Natural killer cell treated with Interleukin-12 subunit alpha and Interleukin-12 subunit beta and Interleukin-15 and Interleukin-18, amount 100 ng/mL, for 72 hours (primary cell): ENCODE data around the gene IPP. TPM values are rescaled to one million over a fixed set of nuclear protein-coding genes. Genes with fewer than 3 reads are reported as not detected.
A peak's percentile ranks its signal among the peaks of the same experiment; 100 is the strongest.
"Not testable (repeated sequence)": the region's sequence is repeated elsewhere in the genome, so short reads cannot be mapped to it uniquely, and the experiment has no call there.

Experiments used
- ATAC-seq, 2 donors: fragments of 150-1000 bp; cut with Tn5 transposase in 1 of 2; sonication (Bioruptor Pico), chemical (Tn5 transposase) in 1 of 2; 2 replicates each; pipeline ENCODE4 v1.10.0; 2021
- DNase-seq: peaks from one replicate; pipeline ENCODE4 v3.0.0; 2022; ENCODE audit warnings: low spot score
- H3K27ac Mint-ChIP-seq, 2 donors: 1 replicate in 1 of 2; 2 replicates in 1 of 2; pipeline ENCODE4 v1.8.0; 2022; ENCODE audit warnings: mixed read lengths in 2 of 2, mild to moderate bottlenecking in 1 of 2, moderate library complexity in 1 of 2
- H3K27me3 Mint-ChIP-seq, 2 donors: 1 replicate in 1 of 2; 2 replicates in 1 of 2; pipeline ENCODE4 v1.8.0; 2022; ENCODE audit warnings: mixed read lengths in 2 of 2
- H3K36me3 Mint-ChIP-seq: one replicate; pipeline ENCODE4 v1.8.0; 2022; ENCODE audit warnings: mixed read lengths
- H3K4me1 Mint-ChIP-seq, 2 donors: 1 replicate in 1 of 2; 2 replicates in 1 of 2; pipeline ENCODE4 v1.8.0; 2022; ENCODE audit warnings: low read depth in 2 of 2, mixed read lengths in 2 of 2, mild to moderate bottlenecking in 1 of 2
- H3K4me3 Mint-ChIP-seq: one replicate; pipeline ENCODE4 v1.8.0; 2022; ENCODE audit warnings: mixed read lengths
- H3K9me3 Mint-ChIP-seq: 2 replicates; pipeline ENCODE4 v1.8.0; 2022; ENCODE audit warnings: mixed read lengths
- total RNA-seq, 2 donors: library from RNA; stranded (reverse); gene quantifications; one replicate each; pipeline ENCODE4 v1.2.3, GENCODE V29; 2022

Gene IPP
- total RNA-seq, 2 donors from 2014 or later: 16.2 to 16.5 TPM

DNA sequence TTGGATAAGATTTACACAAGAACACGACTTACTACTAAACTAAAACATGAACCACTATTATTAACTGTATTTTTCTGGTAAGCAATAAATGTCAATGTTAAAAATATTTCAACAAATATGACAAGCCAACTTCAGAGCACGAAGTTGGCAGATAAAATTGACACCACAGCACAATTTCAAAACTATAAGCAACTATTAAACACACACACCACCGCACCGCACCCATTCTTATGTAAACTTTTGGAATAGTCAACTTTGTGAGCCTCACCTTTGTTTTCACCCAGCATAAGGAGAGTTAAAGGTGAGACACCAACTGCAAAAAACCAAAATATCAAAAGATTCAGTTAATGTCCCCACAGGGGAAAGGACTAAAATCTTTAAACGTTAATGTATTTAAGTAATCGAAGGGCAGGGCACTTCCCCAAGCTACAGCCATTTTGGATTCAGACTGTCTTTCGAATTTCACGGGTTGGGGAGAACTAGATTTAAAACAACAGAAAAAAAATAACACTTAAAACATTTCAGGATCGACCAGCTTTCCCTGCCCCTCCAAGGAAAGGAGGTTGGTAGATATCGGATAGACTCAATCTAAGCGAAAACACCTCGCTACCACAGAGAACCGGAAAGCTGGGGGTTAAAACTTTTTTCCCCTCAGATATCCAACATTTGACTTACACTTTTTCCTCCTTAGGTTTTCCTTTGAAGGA lies 65.0 kb downstream of the IPP start:
- no peaks in the 10 kb centered on the region for H3K27me3 Mint-ChIP-seq
- peak overlapping the region; percentile 99 for H3K4me3 Mint-ChIP-seq
- peak overlapping the region; percentile 100 for H3K27ac Mint-ChIP-seq
- no peaks in the 10 kb centered on the region for H3K9me3 Mint-ChIP-seq
- peaks cover 32 to 46% of the 10 kb centered on the region in 2 donors for H3K4me1 Mint-ChIP-seq
- DNase-seq: no peak
- H3K36me3 Mint-ChIP-seq: peaks cover 7% of the 10 kb centered on the region
- ATAC-seq: no peak

DNA sequence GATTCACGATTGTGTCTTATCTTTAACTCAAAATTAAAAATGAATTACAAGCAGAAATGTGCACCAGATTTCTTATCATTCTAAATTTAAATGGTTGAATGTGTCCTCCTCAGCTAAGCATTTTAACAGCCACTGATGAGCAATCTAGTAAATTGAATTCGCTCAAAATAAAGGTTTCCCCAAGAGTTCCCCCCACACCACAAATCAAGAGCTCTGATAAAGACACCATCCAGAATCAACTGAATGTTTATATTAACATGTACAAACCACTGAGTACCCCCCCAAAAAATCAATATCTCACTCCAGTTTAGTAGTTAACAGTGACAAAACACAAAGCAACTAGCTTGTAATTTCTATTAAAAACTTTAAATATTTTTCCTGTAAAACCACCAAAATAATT lies 66.1 kb downstream of the IPP start:
- H3K27ac Mint-ChIP-seq: peak overlapping the region in 1 of 2 donors; percentile 23
- peak overlapping the region; percentile 99 for H3K4me3 Mint-ChIP-seq
- no peaks in the 10 kb centered on the region for H3K9me3 Mint-ChIP-seq
- no peaks in the 10 kb centered on the region for H3K27me3 Mint-ChIP-seq
- DNase-seq: no peak
- peaks cover 34 to 49% of the 10 kb centered on the region in 2 donors for H3K4me1 Mint-ChIP-seq
- ATAC-seq: no peak
- peaks cover 7% of the 10 kb centered on the region for H3K36me3 Mint-ChIP-seq

GRCh38 chr1:45682942-45683341 lies 67.5 kb downstream of the IPP start:
- H3K9me3 Mint-ChIP-seq: no peaks in the 10 kb centered on the region
- peaks cover 34 to 54% of the 10 kb centered on the region in 2 donors for H3K4me1 Mint-ChIP-seq
- peaks cover under 1% of the 10 kb centered on the region for H3K36me3 Mint-ChIP-seq
- no peak for ATAC-seq
- DNase-seq: no peak
- H3K27ac Mint-ChIP-seq: peak overlapping the region in 1 of 2 donors; percentile 4
- H3K27me3 Mint-ChIP-seq: no peaks in the 10 kb centered on the region
- no peak overlapping the region for H3K4me3 Mint-ChIP-seq

DNA sequence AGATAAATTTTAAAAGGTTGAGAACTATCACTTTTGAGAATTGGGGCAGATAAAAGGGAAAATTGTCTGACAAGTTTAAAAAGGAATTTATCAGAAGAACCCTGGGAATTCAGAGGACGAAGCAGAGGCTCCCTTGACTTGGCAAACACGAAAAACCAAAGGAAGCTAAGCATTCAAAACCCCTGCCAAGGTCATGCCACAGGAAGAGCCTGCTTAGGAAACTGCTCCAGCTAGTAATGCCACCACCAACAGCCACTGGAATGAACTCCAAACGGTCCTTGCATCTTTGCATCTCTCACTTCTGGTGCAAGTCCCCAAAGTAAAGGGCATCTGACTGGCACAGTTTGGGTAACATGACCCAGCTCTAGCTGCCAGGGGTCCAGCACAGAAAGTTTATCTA lies 71.3 kb downstream of the IPP start:
- Mint-ChIP-seq H3K27ac (peak overlapping the region in 1 of 2 donors; percentile 56), H3K36me3 (no peaks in the 10 kb centered on the region), H3K27me3 (no peaks in the 10 kb centered on the region), H3K9me3 (no peaks in the 10 kb centered on the region), H3K4me1 (peaks cover 38 to 50% of the 10 kb centered on the region in 2 donors), H3K4me3 (no peak overlapping the region)
- DNase-seq (no peak), ATAC-seq (no peak)

GRCh38 chr1:45678489-45678888 lies 72.0 kb downstream of the IPP start:
- Mint-ChIP-seq H3K4me3 (no peak overlapping the region), H3K9me3 (no peaks in the 10 kb centered on the region), H3K27ac (no peak overlapping the region), H3K36me3 (no peaks in the 10 kb centered on the region), H3K4me1 (peaks cover 38 to 50% of the 10 kb centered on the region in 2 donors), H3K27me3 (no peaks in the 10 kb centered on the region)
- ATAC-seq (no peak), DNase-seq (no peak)

DNA sequence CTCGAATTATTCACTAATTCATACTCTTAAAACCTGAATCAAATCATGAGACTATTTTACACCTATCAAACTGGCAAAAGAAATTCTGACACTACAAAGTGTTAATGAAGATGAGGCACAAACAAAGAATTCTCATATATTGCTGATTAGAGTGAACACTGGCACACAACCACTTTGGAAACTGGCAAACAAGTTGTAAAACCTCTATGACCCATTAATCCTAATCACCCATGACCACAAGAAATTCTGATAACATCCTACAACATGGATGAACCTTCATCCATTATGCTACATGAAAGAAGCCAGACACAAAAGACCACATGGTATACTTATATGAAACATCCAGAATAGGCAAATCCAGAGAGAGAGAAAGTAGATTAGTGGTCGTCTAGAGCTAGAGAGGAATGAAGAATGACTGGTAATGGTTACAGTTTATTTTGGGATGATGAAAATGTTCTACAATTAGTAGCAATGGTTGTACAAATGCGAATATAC lies 72.7 kb downstream of the IPP start:
- H3K27ac Mint-ChIP-seq: no peak overlapping the region
- H3K9me3 Mint-ChIP-seq: no peaks in the 10 kb centered on the region
- H3K4me1 Mint-ChIP-seq: peaks cover 43 to 54% of the 10 kb centered on the region in 2 donors
- no peak overlapping the region for H3K4me3 Mint-ChIP-seq
- H3K36me3 Mint-ChIP-seq: no peaks in the 10 kb centered on the region
- no peaks in the 10 kb centered on the region for H3K27me3 Mint-ChIP-seq
- ATAC-seq (no peak), DNase-seq (no peak)

GRCh38 chr1:45676553-45676952 lies 73.9 kb downstream of the IPP start:
- not testable (repeated sequence) for H3K27me3 Mint-ChIP-seq, H3K9me3 Mint-ChIP-seq, H3K4me3 Mint-ChIP-seq, ATAC-seq, DNase-seq, H3K36me3 Mint-ChIP-seq
- peaks cover 48 to 55% of the 10 kb centered on the region in 2 donors for H3K4me1 Mint-ChIP-seq
- H3K27ac Mint-ChIP-seq: peak overlapping the region in 1 of 2 donors; percentile 58

DNA sequence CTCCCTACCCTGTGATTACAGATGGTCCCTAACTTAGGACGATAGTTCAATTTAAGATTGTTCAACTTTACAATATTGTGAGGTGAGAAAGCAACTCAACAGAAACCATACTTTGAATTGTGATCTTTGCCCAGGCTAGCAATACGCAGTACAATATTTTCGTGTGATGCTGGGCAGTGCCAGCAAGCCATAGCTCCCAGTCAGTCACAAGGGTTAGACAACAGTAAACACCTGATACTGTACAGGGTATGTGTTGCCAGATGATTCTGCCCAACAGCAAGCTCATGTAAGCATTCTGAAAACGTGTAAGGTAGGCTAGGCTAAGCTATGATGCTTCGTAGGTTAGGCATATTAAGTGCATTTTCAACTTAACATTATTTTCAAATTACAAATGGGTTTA lies 76.0 kb downstream of the IPP start:
- no peaks in the 10 kb centered on the region for H3K27me3 Mint-ChIP-seq
- H3K4me1 Mint-ChIP-seq: peaks cover 44 to 47% of the 10 kb centered on the region in 2 donors
- no peaks in the 10 kb centered on the region for H3K9me3 Mint-ChIP-seq
- no peak for ATAC-seq
- no peak overlapping the region for H3K27ac Mint-ChIP-seq
- no peak overlapping the region for H3K4me3 Mint-ChIP-seq
- no peaks in the 10 kb centered on the region for H3K36me3 Mint-ChIP-seq
- DNase-seq: no peak

DNA sequence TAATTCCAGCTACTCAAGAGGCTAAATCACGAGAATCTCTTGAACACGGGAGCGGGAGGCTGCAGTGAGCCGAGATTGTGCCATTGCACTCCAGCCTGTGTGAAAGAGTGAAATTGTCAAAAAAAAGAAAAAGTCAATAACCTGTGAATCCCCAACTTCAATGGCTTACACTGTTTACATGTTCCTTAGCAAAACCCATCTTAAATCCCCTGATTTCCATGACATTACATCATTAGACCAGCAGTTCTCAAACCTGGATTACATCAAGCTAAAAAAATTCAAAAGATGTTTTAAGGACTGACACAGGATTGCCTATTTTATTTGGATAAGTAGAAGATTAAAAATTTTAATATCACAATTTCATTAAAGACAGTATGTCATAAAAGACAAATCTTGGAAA lies 76.5 kb downstream of the IPP start:
- ATAC-seq (no peak), DNase-seq (no peak)
- Mint-ChIP-seq H3K9me3 (no peaks in the 10 kb centered on the region), H3K4me3 (no peak overlapping the region), H3K27me3 (no peaks in the 10 kb centered on the region), H3K4me1 (peaks cover 41 to 43% of the 10 kb centered on the region in 2 donors), H3K27ac (no peak overlapping the region), H3K36me3 (no peaks in the 10 kb centered on the region)

DNA sequence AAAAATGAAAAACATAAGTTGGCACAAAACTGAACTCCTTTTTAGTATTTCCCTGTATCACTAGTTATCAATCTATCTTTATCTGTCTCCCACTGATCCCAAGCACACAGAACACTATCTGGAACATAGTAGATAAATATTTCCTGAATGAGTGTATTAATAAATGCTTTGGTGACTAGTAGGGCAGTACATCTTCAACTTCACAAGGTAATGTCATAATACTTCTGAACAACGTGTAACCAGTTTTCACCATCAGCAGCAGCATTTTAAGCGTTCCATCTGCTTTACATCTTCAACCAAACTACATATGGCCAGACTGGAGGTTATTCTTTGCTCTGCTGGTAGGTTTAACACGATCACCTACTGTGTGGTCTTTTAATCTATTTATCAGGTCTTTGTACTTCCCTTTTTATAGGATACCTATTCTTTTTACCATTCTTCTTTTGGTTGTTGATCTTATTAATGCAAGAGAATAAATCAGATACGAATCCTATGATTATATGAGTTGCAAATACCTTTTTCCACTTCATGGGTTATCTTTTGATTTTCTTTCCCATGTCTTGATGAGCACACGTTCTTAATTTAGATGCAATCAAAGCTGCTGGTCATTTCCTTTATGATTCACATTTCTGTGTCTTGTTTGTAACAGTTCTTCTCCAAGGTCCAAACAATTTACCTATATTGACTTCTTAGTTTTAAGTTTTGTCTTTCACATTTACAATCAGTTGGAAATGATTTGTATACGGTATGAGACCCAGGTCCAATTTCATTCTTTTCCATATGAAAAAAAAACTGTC lies 80.4 kb downstream of the IPP start:
- H3K9me3 Mint-ChIP-seq: no peaks in the 10 kb centered on the region
- no peaks in the 10 kb centered on the region for H3K36me3 Mint-ChIP-seq
- no peak overlapping the region for H3K4me3 Mint-ChIP-seq
- DNase-seq: no peak
- H3K27ac Mint-ChIP-seq: no peak overlapping the region
- ATAC-seq: no peak
- H3K27me3 Mint-ChIP-seq: no peaks in the 10 kb centered on the region
- H3K4me1 Mint-ChIP-seq: peaks cover 34 to 43% of the 10 kb centered on the region in 2 donors

DNA sequence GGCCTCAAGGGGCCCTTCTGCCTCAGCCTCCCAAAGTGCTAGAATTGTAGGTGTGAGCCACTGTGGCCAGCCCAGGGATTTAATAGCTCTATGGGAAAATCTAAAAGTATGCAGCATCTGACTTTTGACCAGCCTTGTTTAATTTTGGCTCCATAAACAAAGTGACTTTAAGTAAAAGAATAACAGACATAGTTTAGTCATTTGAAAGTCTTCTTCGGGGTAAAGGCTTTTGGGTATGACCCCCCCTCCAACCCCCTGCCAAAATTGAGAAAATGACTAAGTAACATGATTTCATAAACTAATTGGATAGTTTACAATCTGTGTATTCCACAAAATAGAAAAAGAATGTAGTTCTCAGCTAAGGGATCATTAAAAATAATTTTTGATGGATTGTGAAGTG lies 81.1 kb downstream of the IPP start:
- Mint-ChIP-seq H3K4me3 (no peak overlapping the region), H3K36me3 (no peaks in the 10 kb centered on the region), H3K27me3 (no peaks in the 10 kb centered on the region), H3K9me3 (no peaks in the 10 kb centered on the region), H3K4me1 (peaks cover 29 to 37% of the 10 kb centered on the region in 2 donors), H3K27ac (no peak overlapping the region)
- ATAC-seq (no peak), DNase-seq (no peak)

DNA sequence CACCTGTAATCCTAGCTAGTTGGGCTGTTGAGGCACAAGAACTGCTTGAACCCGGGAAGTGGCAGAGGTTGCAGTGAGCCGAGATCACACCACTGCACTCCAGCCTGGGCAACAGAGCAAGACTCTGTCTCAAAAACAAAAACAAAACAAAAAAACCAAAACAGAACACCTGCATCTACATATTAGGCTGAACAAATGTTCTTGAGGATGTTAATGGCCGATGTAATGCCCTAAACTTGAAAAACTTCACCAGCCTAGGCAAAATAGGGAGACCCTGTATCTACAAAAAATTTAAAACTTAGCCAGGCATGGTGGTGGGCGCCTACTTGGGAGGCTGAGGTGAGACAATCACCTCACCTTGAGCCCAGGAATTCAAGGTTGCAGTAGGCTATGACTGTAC lies 81.9 kb downstream of the IPP start:
- H3K9me3 Mint-ChIP-seq: no peaks in the 10 kb centered on the region
- no peaks in the 10 kb centered on the region for H3K36me3 Mint-ChIP-seq
- DNase-seq (no peak), ATAC-seq (no peak)
- H3K27ac Mint-ChIP-seq: no peak overlapping the region
- no peak overlapping the region for H3K4me3 Mint-ChIP-seq
- peaks cover 28 to 36% of the 10 kb centered on the region in 2 donors for H3K4me1 Mint-ChIP-seq
- no peaks in the 10 kb centered on the region for H3K27me3 Mint-ChIP-seq

DNA sequence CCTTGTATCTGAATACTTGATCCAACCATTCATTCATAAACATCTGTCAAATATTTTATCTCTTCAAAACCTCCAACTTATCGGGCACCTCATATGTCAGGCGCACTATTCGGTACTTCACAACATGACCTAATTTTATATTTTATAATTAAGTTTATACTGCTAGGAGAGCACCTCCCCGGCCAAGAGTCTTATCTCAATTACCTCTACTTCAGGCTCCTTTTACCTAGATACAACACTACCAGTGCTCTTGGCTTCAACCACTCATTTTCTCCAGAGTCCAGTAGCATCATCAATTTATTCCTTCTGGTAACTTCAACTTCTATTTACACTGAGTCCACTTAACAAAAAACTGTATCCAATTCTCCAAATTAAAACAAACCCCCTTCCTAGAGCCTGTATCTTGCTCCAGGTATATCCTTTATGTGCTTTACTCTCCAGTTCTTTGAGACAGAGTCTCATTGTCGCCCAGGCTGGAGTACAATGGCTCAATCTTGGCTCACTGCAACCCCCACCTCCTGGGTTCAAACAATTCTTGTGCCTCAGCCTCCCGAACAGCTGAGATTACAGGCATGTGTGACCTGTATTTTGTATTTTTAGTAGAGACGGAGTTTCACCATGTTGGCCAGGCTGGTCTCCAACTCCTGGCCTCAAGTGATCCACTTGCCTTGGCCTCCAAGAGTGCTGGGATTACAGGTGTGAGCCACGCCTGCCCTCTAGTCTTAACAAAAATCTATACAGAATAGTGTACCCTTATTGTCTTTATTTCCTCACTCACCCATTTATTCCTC lies 82.9 kb downstream of the IPP start:
- Mint-ChIP-seq H3K4me3 (no peak overlapping the region), H3K4me1 (peaks cover 24 to 33% of the 10 kb centered on the region in 2 donors), H3K9me3 (no peaks in the 10 kb centered on the region), H3K36me3 (no peaks in the 10 kb centered on the region), H3K27ac (no peak overlapping the region), H3K27me3 (no peaks in the 10 kb centered on the region)
- ATAC-seq (no peak), DNase-seq (no peak)
